Neuronal stem cell (in vitro differentiated cells): ENCODE data around the gene FRRS1L.

Experiments
- DNase-seq: peaks from one replicate; pipeline ENCODE4 v3.0.0-alpha.2; 2013; ENCODE audit warnings: low spot score
- H2AFZ ChIP-seq: one replicate; pipeline ENCODE4 v1.6.1; 2013; ENCODE audit warnings: mild to moderate bottlenecking, low read length, inconsistent platforms
- H2AK5ac ChIP-seq: 2 replicates; pipeline ENCODE4 v1.6.1; 2013; ENCODE audit warnings: low read depth, mild to moderate bottlenecking, inconsistent platforms, low read length, moderate library complexity, mixed read lengths
- H2BK120ac ChIP-seq: 2 replicates; pipeline ENCODE4 v1.6.1; 2013; ENCODE audit warnings: low read depth, mild to moderate bottlenecking, inconsistent platforms, low read length, moderate library complexity, mixed read lengths
- H2BK12ac ChIP-seq: one replicate; pipeline ENCODE4 v1.6.1; 2013; ENCODE audit warnings: low read length, inconsistent platforms
- H2BK15ac ChIP-seq: 2 replicates; pipeline ENCODE4 v1.6.1; 2013; ENCODE audit warnings: mild to moderate bottlenecking, low read length, inconsistent platforms, mixed read lengths
- H2BK5ac ChIP-seq: one replicate; pipeline ENCODE4 v1.6.1; 2013; ENCODE audit warnings: inconsistent platforms, mild to moderate bottlenecking, low read length, moderate library complexity
- H3K14ac ChIP-seq: one replicate; pipeline ENCODE4 v1.6.1; 2013; ENCODE audit warnings: low read length, inconsistent platforms
- H3K18ac ChIP-seq: 2 replicates; pipeline ENCODE4 v1.6.1; 2013; ENCODE audit warnings: low read length, inconsistent platforms
- H3K23ac ChIP-seq: 2 replicates; pipeline ENCODE4 v1.6.1; 2013; ENCODE audit warnings: low read depth, mild to moderate bottlenecking, mixed read lengths, low read length, inconsistent platforms; ENCODE audit not compliant: poor library complexity
- H3K27ac ChIP-seq: replicated peaks from 3 replicates; pipeline ENCODE4 v1.5.1; 2013; ENCODE audit warnings: low read length, inconsistent platforms
- H3K27me3 ChIP-seq, 3 experiments: 2 replicates each; pipeline ENCODE4 v1.6.1; 2013; ENCODE audit warnings: low read length in 3 of 3, mild to moderate bottlenecking in 2 of 3, inconsistent platforms in 1 of 3, low read depth in 1 of 3, mixed read lengths in 1 of 3, moderate library complexity in 1 of 3; ENCODE audit not compliant: control insufficient read depth in 3 of 3, insufficient read depth in 3 of 3
- H3K36me3 ChIP-seq, 2 donors: replicated peaks in 1 of 2; 2 replicates each; pipeline ENCODE4 v1.6.1; 2013; ENCODE audit warnings: low read length in 2 of 2; ENCODE audit not compliant: control insufficient read depth in 2 of 2, insufficient read depth in 2 of 2
- H3K4ac ChIP-seq: 2 replicates; pipeline ENCODE4 v1.6.1; 2013; ENCODE audit warnings: inconsistent platforms, mild to moderate bottlenecking, low read length, moderate library complexity
- H3K4me1 ChIP-seq, 2 donors: 1 replicate in 1 of 2; 2 replicates in 1 of 2; pipeline ENCODE4 v1.6.1; 2013; ENCODE audit warnings: low read length in 2 of 2, low read depth in 1 of 2; ENCODE audit not compliant: control insufficient read depth in 2 of 2, insufficient read depth in 1 of 2
- H3K4me2 ChIP-seq: one replicate; pipeline ENCODE4 v1.6.1; 2013; ENCODE audit warnings: mild to moderate bottlenecking, low read length, inconsistent platforms; ENCODE audit not compliant: insufficient read depth, poor library complexity, severe bottlenecking
- H3K4me3 ChIP-seq, 2 donors: 2 replicates each; pipeline ENCODE4 v1.5.1; 2013; ENCODE audit warnings: low read length in 2 of 2, mild to moderate bottlenecking in 2 of 2, inconsistent platforms in 1 of 2, moderate library complexity in 1 of 2
- H3K79me1 ChIP-seq: one replicate; pipeline ENCODE4 v1.6.1; 2013; ENCODE audit warnings: low read depth, mild to moderate bottlenecking, inconsistent platforms, low read length, moderate library complexity
- H3K9ac ChIP-seq: one replicate; pipeline ENCODE4 v1.6.1; 2013; ENCODE audit warnings: mild to moderate bottlenecking, low read depth, low read length, inconsistent platforms; ENCODE audit not compliant: poor library complexity
- H3K9me3 ChIP-seq, 2 donors: replicated peaks in 1 of 2; 2 replicates each; pipeline versions ENCODE3 to v1.6.1; 2013; ENCODE audit warnings: low read length in 2 of 2, mild to moderate bottlenecking in 2 of 2, inconsistent platforms in 1 of 2, low read depth in 1 of 2, mixed read lengths in 1 of 2, moderate library complexity in 1 of 2; ENCODE audit not compliant: control insufficient read depth in 2 of 2, insufficient read depth in 1 of 2
- H4K8ac ChIP-seq: one replicate; pipeline ENCODE4 v1.6.1; 2013; ENCODE audit warnings: low read depth, mild to moderate bottlenecking, inconsistent platforms, low read length, moderate library complexity
- H4K91ac ChIP-seq: one replicate; pipeline ENCODE4 v1.6.1; 2013; ENCODE audit warnings: low read length, low read depth, mild to moderate bottlenecking, inconsistent platforms; ENCODE audit not compliant: poor library complexity
- WGBS, 2 donors: extraction: QIAGEN DNeasy Blood & Tissue Kit; methylation state at CpG; one replicate each; pipeline ENCODE4 v1.1.7; 2013; ENCODE audit warnings: missing lambda C conversion rate in 2 of 2, mixed read lengths in 1 of 2; ENCODE audit not compliant: insufficient read length in 2 of 2, insufficient replicate concordance in 1 of 2; ENCODE audit errors: extremely low coverage in 2 of 2; 5-methylcytosine and 5-hydroxymethylcytosine counted together

The FRRS1L gene

DNA sequence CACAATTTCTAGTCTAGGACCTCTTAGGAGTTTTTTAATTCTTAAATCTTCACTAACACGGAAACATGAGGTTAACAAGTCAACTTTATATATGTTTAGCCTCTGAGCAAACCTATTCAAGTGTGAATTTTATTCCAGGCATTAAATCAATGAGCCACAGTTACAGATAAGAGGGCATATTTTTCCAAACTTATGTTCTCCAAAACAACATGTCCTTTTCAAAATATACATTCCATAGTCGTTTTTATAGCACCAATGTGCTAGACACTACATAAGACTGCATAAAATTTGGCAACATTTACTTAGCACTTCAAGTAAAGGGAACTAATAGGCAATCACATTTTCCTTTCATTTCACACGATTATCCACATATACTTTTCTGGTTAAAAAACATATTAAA lies 53.8 kb downstream of the FRRS1L start:
- Histone ChIP-seq H3K18ac (no peak overlapping the region), H2BK5ac (no peak overlapping the region), H2AFZ (no peak overlapping the region), H3K27me3 (no peaks in the 10 kb centered on the region), H3K4me2 (no peak overlapping the region), H2AK5ac (no peak overlapping the region), H3K79me1 (no peaks in the 10 kb centered on the region), H3K36me3 (peaks cover 0 to 21% of the 10 kb centered on the region in 2 donors), H2BK12ac (no peak overlapping the region), H3K14ac (no peak overlapping the region), H3K4me1 (peaks cover 2 to 6% of the 10 kb centered on the region in 2 donors), H2BK120ac (no peak overlapping the region), H3K4ac (no peak overlapping the region), H3K27ac (no peak overlapping the region), H4K91ac (no peak overlapping the region), H3K9me3 (no peaks in the 10 kb centered on the region), H3K9ac (no peak overlapping the region), H2BK15ac (no peak overlapping the region), H3K23ac (no peak overlapping the region), H3K4me3 (no peak overlapping the region), H4K8ac (no peak overlapping the region)
- 100% methylated on average over 1 of the region's 3 CpGs; no CpG with 5 or more reads in 1 of the 2 donors for WGBS, 2 donors
- DNase-seq = no peak

DNA sequence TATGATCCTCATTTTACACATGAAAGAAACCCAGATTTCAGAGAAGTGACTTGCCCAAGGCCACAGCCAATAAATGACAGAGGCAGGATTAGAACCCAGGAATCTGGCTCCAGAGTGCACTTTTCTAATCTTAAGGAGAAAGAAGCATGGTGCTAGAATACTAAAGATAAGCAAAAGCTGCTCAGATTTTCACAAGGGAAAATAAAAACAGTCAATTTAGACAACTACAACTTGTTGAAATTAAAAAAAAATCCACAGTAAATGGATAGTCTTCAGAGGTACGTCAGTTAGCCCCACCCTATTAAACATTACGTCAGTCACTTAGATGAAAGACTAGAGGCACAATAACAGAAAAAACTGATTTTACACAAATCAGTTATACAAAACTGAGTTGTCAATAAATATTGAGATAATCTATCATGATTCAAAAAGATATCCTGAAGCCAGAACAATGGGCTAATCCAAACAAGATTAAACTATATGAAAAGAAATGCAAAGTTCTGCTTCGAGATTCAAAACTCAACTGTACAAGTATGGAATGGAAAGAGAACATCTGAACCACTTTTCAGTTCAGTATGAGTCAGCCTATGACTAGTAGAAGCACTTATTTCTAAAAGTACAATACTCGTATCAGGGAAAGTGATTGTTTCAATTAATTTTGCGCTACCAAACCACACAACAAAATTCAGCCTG lies 56.6 kb downstream of the FRRS1L start:
- Histone ChIP-seq H2AFZ (no peak overlapping the region), H3K18ac (no peak overlapping the region), H3K23ac (no peak overlapping the region), H4K8ac (no peak overlapping the region), H3K4ac (no peak overlapping the region), H2AK5ac (no peak overlapping the region), H3K36me3 (peaks cover 0 to 11% of the 10 kb centered on the region in 2 donors), H3K4me1 (peaks cover 0 to 2% of the 10 kb centered on the region in 2 donors), H3K9me3 (peaks cover 0 to 2% of the 10 kb centered on the region in 2 donors), H4K91ac (no peak overlapping the region), H3K27ac (no peak overlapping the region), H3K79me1 (no peaks in the 10 kb centered on the region), H3K9ac (no peak overlapping the region), H2BK120ac (no peak overlapping the region), H2BK12ac (no peak overlapping the region), H3K27me3 (no peaks in the 10 kb centered on the region), H2BK15ac (no peak overlapping the region), H2BK5ac (no peak overlapping the region), H3K4me3 (no peak overlapping the region), H3K14ac (no peak overlapping the region), H3K4me2 (no peak overlapping the region)
- no peak for DNase-seq
- WGBS, 2 donors = no CpG with 5 or more reads among the region's 5 CpGs

DNA sequence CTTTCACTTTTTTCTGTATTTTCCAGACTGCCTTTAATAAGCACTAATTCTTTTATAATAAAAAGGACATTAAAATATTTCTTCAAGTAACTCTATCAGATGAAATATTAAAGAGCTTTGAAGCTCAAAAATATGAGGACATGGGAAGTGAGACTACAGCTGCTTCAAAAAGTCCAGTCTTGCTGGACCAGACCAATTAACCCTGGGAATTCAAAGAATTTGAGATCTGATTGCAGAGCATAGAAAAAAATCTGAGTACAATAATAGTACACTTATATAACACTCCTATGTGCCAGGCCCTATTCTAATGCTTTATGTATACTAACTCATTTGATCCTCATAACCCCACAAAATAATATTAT lies 57.1 kb downstream of the FRRS1L start:
- H3K36me3 ChIP-seq = peaks cover 0 to 16% of the 10 kb centered on the region in 2 donors
- H3K4me2 ChIP-seq = no peak overlapping the region
- no peak overlapping the region for H4K91ac ChIP-seq
- peaks cover 0 to 2% of the 10 kb centered on the region in 2 donors for H3K4me1 ChIP-seq
- H3K27me3 ChIP-seq = no peaks in the 10 kb centered on the region
- H2BK120ac ChIP-seq = no peak overlapping the region
- no peak overlapping the region for H3K18ac ChIP-seq
- peaks cover 0 to 7% of the 10 kb centered on the region in 2 donors for H3K9me3 ChIP-seq
- H3K23ac ChIP-seq = no peak overlapping the region
- H3K14ac ChIP-seq = no peak overlapping the region
- H2BK15ac ChIP-seq = no peak overlapping the region
- no peak overlapping the region for H3K27ac ChIP-seq
- H2BK5ac ChIP-seq = no peak overlapping the region
- no peak overlapping the region for H3K4me3 ChIP-seq
- no peak for DNase-seq
- H2AFZ ChIP-seq = no peak overlapping the region
- H2BK12ac ChIP-seq = no peak overlapping the region
- H3K79me1 ChIP-seq = no peaks in the 10 kb centered on the region
- no peak overlapping the region for H3K9ac ChIP-seq
- no peak overlapping the region for H2AK5ac ChIP-seq
- H3K4ac ChIP-seq = no peak overlapping the region
- no peak overlapping the region for H4K8ac ChIP-seq

DNA sequence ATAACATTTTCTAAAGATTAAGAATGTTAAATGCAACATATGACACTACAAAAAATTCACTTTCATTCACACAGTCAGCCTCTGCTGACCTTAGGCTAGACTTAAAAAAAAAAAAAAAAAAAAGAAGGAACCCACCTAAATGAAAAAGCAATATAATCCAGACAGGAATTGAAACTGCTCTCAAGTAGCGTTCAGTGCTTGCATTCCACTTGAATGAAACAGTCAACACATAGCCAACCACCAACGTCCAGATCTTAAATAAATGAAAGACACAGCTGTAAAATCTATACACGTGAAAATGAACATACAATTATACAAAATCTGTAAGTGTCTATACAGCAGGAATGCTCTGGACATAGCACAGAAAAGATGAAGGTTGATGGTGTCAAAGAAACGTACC lies 58.7 kb downstream of the FRRS1L start:
- H4K91ac ChIP-seq = no peak overlapping the region
- H3K4me2 ChIP-seq = no peak overlapping the region
- no peak overlapping the region for H4K8ac ChIP-seq
- no peak overlapping the region for H3K18ac ChIP-seq
- no peak overlapping the region for H2BK12ac ChIP-seq
- no peaks in the 10 kb centered on the region for H3K27me3 ChIP-seq
- H3K27ac ChIP-seq = no peak overlapping the region
- no CpG with 5 or more reads among the region's 4 CpGs for WGBS, 2 donors
- H2AFZ ChIP-seq = no peak overlapping the region
- no peak overlapping the region for H3K14ac ChIP-seq
- DNase-seq = no peak
- peaks cover 0 to 33% of the 10 kb centered on the region in 2 donors for H3K36me3 ChIP-seq
- H2BK120ac ChIP-seq = no peak overlapping the region
- H2BK5ac ChIP-seq = no peak overlapping the region
- no peak overlapping the region for H3K9ac ChIP-seq
- peaks cover 0 to 21% of the 10 kb centered on the region in 2 donors for H3K9me3 ChIP-seq
- peaks cover 0 to 2% of the 10 kb centered on the region in 2 donors for H3K4me1 ChIP-seq
- H3K79me1 ChIP-seq = no peaks in the 10 kb centered on the region
- no peak overlapping the region for H3K4ac ChIP-seq
- H3K4me3 ChIP-seq = no peak overlapping the region
- H2BK15ac ChIP-seq = no peak overlapping the region
- H3K23ac ChIP-seq = no peak overlapping the region
- H2AK5ac ChIP-seq = no peak overlapping the region
